Smooth muscle cell (in vitro differentiated cells): ENCODE measurements around the gene BANK1. TPM values are rescaled to one million over a fixed set of nuclear protein-coding genes. Genes with fewer than 3 reads are reported as not detected.
A peak's percentile ranks its signal among the peaks of the same experiment; 100 is the strongest.

Experiments used
- DNase-seq: peaks from one replicate; lab custom pipeline; 2025; ENCODE audit not compliant: unreplicated experiment; lab: John Stamatoyannopoulos, UW
- H2AFZ ChIP-seq: fragments of 200-600 bp; sonication (generic); 2 replicates; pipeline ENCODE4 v1.6.0; 2016; ENCODE audit warnings: antibody characterized with exemption, low read depth, mild to moderate bottlenecking
- H3F3A ChIP-seq: fragments of 200-600 bp; sonication (generic); 2 replicates; pipeline ENCODE4 v1.6.0; 2017; ENCODE audit warnings: antibody characterized with exemption, low read depth
- H3K27ac ChIP-seq: fragments of 200-600 bp; sonication (generic); 2 replicates; pipeline ENCODE4 v1.5.1; 2016; ENCODE audit warnings: low read depth, mild to moderate bottlenecking
- H3K27me3 ChIP-seq: fragments of 200-600 bp; sonication (generic); 2 replicates; pipeline ENCODE4 v1.6.1; 2016; ENCODE audit warnings: low read depth, mild to moderate bottlenecking
- H3K36me3 ChIP-seq: fragments of 200-600 bp; sonication (generic); 2 replicates; pipeline ENCODE4 v1.5.1; 2016; ENCODE audit warnings: low read depth
- H3K4me1 ChIP-seq: fragments of 200-600 bp; sonication (generic); 2 replicates; pipeline ENCODE4 v1.5.1; 2016; ENCODE audit warnings: low read depth
- H3K4me2 ChIP-seq: fragments of 200-600 bp; sonication (generic); 2 replicates; pipeline ENCODE4 v1.6.0; 2016; ENCODE audit warnings: mild to moderate bottlenecking
- H3K4me3 ChIP-seq: fragments of 200-600 bp; sonication (generic); 2 replicates; pipeline ENCODE4 v1.5.1; 2016; ENCODE audit warnings: mild to moderate bottlenecking
- H3K79me2 ChIP-seq: fragments of 200-600 bp; sonication (generic); 2 replicates; pipeline ENCODE4 v1.6.0; 2016; ENCODE audit warnings: low read depth, mild to moderate bottlenecking
- H3K9ac ChIP-seq: fragments of 200-600 bp; sonication (generic); 2 replicates; pipeline ENCODE4 v1.6.0; 2016; ENCODE audit warnings: low read depth
- H3K9me3 ChIP-seq: fragments of 200-600 bp; sonication (generic); replicated peaks from 2 replicates; pipeline ENCODE4 v1.5.1; 2016; ENCODE audit warnings: low read depth
- H4K20me1 ChIP-seq: fragments of 200-600 bp; sonication (generic); 2 replicates; pipeline ENCODE4 v1.6.0; 2016; ENCODE audit warnings: low read depth
- CTCF ChIP-seq: fragments of 200-600 bp; sonication (generic); IDR thresholded peaks from 2 replicates; pipeline ENCODE4 v1.5.1; 2017; ENCODE audit warnings: borderline replicate concordance, mild to moderate bottlenecking, antibody characterized with exemption; ENCODE audit not compliant: insufficient read depth, poor library complexity, severe bottlenecking
- WGBS: methylation state at CpG from one replicate; pipeline ENCODE4 v1.1.7; 2016; ENCODE audit warnings: low lambda C conversion rate; 5-methylcytosine and 5-hydroxymethylcytosine counted together
- polyA plus RNA-seq: library from polyadenylated mRNA; unstranded; fragments of >200 nt; fragmentation: Nextera tagmentation; extraction: Ambion mirVana; gene quantifications from 2 replicates; pipeline ENCODE4 v1.2.1, GENCODE V29; 2016
- total RNA-seq: library from RNA; depleted of rRNA; stranded (reverse); fragments of >200 nt; gene quantifications from 2 replicates; pipeline ENCODE4 v1.2.3, GENCODE V29; 2014

The BANK1 gene
- total and polyA plus RNA-seq, 2 experiments from 2014 or later, result 0.54 to 1.5 TPM

GRCh38 chr4:101970547-101971155, 180.1 kb downstream of the BANK1 start:
- Histone ChIP-seq H2AFZ (peak overlapping the region; percentile 4), H3K4me2 (peak overlapping the region; percentile 26), H3K27ac (no peak overlapping the region), H4K20me1 (no peaks in the 10 kb centered on the region), H3K79me2 (no peaks in the 10 kb centered on the region), H3K9me3 (no peaks in the 10 kb centered on the region), H3F3A (peaks cover 7% of the 10 kb centered on the region), H3K9ac (no peak overlapping the region), H3K36me3 (no peaks in the 10 kb centered on the region), H3K27me3 (no peaks in the 10 kb centered on the region), H3K4me3 (no peak overlapping the region), H3K4me1 (peaks cover 11% of the 10 kb centered on the region)
- DNase-seq, result no peak
- 73% methylated on average over 6 of the region's 6 CpGs for WGBS
- TF ChIP-seq CTCF, result no peak

GRCh38 chr4:101972791-101973190, 182.3 kb downstream of the BANK1 start:
- Histone ChIP-seq H3K9ac (no peak overlapping the region), H3K4me2 (peak overlapping the region; percentile 51), H3K9me3 (no peaks in the 10 kb centered on the region), H3K4me1 (peaks cover 11% of the 10 kb centered on the region), H3K27ac (peak overlapping the region; percentile 79), H3K36me3 (no peaks in the 10 kb centered on the region), H3K79me2 (no peaks in the 10 kb centered on the region), H3F3A (peaks cover 11% of the 10 kb centered on the region), H4K20me1 (no peaks in the 10 kb centered on the region), H2AFZ (no peak overlapping the region), H3K27me3 (no peaks in the 10 kb centered on the region), H3K4me3 (no peak overlapping the region)
- 50% methylated on average over 2 of the region's 2 CpGs for WGBS
- no peak for TF ChIP-seq CTCF
- no peak for DNase-seq

- Histone ChIP-seq H3K36me3 (no peaks in the 10 kb centered on the region), H4K20me1 (no peaks in the 10 kb centered on the region), H3K4me2 (peak overlapping the region; percentile 51), H3K79me2 (no peaks in the 10 kb centered on the region), H3K27ac (peak overlapping the region; percentile 79), H2AFZ (no peak overlapping the region), H3K9me3 (no peaks in the 10 kb centered on the region), H3K27me3 (no peaks in the 10 kb centered on the region), H3K4me3 (no peak overlapping the region), H3F3A (peaks cover 11% of the 10 kb centered on the region), H3K4me1 (peaks cover 11% of the 10 kb centered on the region), H3K9ac (no peak overlapping the region)
- no peak for TF ChIP-seq CTCF
- no peak for DNase-seq
- 51% methylated on average over 1 of the region's 1 CpG for WGBS
These were observed 182.8 kb downstream of the BANK1 start for GRCh38 chr4:101973361-101973760.

GRCh38 chr4:101977076-101977475, 186.5 kb downstream of the BANK1 start:
- Histone ChIP-seq H2AFZ (no peak overlapping the region), H3K9me3 (no peaks in the 10 kb centered on the region), H3K79me2 (no peaks in the 10 kb centered on the region), H3K4me1 (peaks cover 17% of the 10 kb centered on the region), H3F3A (peaks cover 11% of the 10 kb centered on the region), H3K27me3 (no peaks in the 10 kb centered on the region), H4K20me1 (no peaks in the 10 kb centered on the region), H3K27ac (peak overlapping the region; percentile 76), H3K36me3 (no peaks in the 10 kb centered on the region), H3K4me2 (peak overlapping the region; percentile 22), H3K4me3 (no peak overlapping the region), H3K9ac (no peak overlapping the region)
- 22% methylated on average over 2 of the region's 2 CpGs for WGBS
- TF ChIP-seq CTCF, result no peak
- no peak for DNase-seq
